Measurements from ENCODE around the gene DNAJA1.

Gene DNAJA1

DNA sequence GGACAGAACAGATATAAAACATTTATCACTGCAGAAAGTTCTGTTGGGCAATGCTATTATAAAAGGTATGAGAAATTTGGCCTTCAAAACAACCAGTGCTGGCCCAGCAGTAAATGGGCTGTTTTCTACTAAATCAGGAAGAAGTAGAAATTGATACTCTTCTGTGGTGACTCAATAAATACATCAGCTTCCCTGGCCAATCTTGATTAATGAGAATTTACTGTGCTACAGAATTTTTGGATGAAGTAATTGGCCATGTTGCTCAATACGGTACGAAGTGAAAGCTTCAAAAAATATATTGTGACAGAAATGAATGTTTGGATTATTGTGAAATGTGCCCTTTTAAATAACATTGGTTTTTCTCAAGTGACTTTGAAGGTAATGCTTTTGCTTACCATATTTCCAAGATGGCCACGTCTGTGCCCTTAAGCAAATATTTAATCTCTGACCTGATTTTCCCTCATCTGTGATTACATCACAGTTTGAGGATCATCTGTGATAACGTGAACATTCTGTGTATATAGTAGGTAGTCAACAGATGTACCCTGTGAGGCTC, 4.2 kb downstream of the DNAJA1 start:
- no peak for DNase-seq

DNA sequence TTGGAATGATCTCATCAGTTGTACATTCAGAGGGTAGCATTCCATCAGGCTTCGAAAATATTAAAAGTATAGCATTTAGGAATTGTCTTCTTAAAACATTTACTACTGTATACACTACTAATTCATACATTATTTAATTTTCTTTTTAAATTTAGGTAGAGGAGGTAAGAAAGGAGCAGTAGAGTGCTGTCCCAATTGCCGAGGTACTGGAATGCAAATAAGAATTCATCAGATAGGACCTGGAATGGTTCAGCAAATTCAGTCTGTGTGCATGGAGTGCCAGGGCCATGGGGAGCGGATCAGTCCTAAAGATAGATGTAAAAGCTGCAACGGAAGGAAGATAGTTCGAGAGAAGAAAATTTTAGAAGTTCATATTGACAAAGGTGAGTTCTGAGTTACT, 5.2 kb downstream of the DNAJA1 start:
- DNase-seq = no peak

DNA sequence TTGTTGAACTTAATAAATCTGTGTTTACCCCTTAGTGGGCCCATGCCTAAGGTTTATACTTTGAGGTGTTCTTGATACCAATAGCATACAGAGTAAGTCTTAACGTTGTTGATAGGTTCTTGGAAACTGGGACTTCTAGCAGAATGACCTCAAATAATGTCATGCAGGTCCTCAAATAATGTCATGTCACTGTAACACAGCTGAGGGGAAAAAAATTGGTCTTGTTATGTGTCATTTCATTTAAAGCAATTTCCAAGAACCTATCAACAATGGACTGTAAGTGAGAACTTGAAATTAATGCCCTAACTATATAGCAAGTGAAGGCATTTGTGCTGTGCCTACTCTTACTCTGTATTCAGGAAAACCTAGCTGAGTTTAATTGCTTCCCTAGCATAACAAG, 7.2 kb downstream of the DNAJA1 start:
- DNase-seq = no peak

DNA sequence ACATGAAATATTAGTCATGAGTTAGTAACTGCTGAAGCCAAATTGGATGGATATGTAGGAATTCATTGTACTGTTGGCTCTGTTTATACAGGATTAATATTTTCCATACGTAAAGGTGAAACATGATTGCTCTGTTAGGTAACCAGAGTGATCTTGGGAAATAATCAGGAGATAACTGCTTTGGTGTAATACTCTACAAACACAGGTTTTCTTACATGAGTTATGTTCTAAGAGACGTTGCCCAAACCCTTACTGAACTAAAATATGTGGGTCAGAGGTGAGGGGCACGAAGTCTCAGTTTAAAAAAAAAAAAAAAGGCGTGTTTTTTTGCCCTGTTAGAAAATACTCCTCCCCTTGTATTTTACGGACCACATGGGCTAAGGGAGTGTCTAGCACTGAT, 7.8 kb downstream of the DNAJA1 start:
- DNase-seq = no peak

DNA sequence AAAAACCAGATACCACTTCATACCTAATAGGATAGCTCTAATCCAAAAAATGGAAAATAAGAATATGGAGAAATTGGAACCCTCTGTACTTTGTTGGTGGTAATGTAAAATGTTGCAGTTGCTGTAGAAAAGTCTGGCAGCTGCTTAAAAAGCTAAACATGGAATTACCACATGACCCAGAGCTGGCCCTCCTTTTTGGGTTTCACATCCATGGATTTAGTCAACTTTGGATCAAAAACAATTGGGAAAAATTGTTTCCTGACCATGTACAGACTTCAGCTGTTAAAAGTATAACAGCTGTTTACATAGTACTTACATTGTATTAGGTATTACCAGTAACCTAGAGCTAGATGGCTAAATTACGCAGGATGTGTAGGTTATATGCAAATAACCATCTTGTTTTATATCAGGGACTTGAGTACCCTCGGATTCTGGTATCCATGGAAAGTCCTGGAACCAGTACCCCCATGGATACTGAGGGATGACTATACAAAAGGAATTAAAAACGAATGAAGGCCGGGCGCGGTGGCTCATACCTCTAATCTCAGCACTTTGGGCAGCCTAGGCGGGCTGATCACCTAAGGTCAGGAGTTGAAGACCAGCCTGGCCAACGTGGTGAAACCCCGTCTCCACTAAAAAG, 15.8 kb downstream of the DNAJA1 start:
- no peak for DNase-seq

DNA sequence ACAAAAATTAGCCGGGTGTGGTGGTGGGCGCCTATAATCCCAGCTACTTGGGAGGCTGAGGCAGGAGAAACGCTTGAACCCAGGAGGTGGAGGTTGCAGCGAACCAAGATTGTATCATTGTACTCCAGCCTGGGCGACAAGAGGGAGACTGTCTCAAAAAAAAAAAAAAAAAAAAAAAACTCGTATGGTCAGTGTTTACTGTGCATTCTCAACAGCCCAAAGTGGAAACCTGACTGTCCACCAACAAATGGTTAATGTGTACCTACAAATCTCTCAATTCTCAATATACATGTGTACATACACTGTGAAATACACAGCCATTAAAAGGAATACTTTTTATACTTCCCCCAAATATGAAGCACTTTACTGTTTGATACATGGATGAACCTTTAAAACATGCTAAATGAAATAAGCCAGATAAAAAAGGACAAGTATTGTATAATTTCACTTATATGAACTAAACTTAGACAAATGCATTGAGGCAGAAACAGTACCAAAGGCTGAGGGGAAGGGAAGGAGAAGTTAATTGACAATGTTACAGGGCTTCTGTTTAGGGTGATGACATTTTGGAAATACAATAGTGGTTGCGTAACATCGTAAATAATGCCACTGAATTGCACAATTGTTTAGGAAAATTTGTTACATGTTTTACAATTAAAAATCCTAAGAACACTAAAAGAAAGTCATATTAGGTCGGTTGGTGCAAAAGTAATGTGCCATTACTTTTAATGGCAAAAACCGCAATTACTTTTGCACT, 16.5 kb downstream of the DNAJA1 start:
- no peak for DNase-seq

DNA sequence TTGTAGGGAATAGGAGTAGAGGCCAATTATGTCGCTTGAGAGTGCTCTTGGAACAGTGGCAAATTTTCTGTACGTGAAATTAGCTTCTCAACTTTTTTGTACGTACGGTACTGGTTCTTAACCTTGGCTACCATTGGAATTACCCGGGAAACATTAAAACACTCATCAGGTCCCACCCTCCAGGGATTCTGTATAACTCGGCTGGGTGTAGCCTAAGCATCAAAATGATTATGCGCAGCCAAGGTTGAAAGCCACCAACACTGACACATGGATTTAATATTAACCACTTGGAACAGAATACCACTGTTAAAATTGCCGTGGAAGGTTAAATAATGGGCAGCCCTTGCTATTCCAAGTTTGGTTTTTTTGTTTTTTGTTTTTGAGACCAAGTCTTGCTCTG, 17.4 kb downstream of the DNAJA1 start:
- DNase-seq = no peak

DNA sequence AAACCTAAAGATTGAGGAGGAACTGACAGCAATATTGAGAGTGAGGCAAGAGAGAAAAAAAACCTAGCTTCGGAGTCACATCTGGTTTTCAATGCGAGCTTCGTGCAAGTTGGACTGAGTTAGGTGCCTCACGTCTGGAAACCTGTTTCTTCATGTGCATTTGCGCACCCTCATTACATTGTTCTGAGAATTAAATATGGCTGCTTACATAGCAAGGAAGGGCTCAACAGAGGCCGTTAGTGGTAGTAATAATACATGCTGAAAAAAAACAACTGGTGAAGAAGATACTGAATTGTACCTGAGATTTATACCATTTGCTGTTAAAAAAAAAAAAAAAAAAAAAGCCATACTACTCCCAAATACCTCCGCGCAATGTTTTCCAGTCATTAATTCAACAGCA, 18.6 kb downstream of the DNAJA1 start:
- no peak for DNase-seq

DNA sequence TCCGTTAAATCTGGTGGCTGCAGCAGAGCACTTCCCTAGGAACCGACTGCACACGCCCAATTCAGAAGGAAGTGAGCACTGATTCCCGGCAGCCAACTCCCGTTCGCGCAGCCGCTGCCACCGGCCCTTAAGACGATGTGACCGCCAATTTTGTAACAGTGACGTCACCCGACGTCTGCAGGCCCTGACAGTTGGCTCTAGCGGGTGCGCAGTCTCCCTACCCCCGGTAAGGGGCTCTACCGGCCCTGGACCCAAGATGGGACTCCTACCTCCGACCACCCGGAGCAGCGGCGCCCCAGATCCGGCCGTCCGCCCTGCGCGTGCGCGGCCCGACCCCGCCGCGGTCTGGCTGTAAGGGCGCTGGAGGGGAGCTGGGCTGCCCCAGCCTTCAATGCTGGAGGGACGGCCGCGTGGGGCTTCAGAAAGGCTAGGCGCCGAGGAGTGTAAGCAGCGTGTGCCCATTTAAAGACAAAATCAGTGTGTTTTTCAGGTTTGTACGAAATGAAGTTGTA, 19.1 kb downstream of the DNAJA1 start:
- DNase-seq = peak; percentile 92

DNA sequence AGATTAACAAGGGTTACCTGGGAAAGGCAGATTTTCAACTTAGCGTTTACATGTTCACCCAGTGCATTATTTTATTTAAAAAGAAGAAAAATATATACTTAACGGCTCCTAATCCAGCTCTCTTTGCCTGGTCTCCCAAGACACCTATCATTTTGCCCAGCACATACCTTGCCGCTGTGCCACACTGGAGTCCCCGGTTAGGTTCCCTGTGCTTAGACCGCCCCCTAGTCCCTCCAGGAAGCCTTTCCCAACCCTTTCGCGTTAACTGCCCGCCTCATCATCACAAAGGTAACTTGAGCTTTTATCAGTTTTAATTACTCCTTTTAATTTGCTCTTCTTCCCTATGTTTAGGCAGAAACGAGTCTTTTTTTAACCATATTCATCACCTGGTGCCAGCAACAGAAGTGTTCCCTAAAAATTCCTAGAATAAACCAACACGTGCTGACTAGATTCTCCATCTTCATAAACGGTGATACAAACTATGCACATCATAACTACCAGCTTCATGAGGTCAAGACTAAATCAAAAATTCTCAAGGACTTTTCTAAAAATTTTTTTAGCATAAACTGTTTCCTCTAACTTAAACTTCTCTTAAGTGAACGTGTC, 19.7 kb downstream of the DNAJA1 start:
- no peak for DNase-seq

DNA sequence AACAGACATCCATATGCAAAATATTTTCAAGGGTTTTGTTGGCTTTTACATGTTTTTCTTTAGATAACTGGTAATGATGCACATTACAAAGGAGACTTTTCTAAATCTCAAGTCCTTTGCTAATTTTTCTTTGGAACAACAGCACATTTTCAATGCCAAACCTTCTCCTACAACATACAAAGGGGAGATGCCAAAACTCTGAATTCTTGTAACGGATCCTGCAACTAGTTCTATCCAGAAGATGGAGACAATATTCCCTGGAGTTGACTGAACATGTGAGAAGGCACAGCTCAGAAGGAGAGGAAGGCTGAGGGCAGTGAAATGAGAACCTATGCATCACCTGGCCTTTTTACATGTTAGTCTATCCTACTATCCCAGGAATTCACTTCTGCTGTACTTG, 21.0 kb downstream of the DNAJA1 start:
- no peak for DNase-seq

DNA sequence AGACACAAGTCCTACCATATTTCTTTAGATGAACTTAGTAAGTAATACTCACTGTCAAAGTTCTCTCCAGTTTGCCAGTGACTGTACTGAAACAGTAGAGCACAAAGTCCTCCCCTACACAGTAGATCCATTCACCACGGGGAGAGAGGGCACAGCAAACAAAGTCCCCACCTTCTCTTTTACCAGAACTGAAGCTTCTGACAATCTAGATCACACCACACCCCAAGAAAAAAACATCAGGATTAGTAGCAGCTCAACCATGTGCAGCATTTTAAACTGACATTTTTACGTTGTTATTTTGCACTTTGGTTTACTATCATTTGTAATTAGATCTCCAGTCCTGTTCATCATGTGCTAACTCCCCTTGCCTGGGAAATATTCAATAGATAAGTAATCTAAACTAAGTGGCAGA, 23.0 kb downstream of the DNAJA1 start:
- no peak for DNase-seq

DNA sequence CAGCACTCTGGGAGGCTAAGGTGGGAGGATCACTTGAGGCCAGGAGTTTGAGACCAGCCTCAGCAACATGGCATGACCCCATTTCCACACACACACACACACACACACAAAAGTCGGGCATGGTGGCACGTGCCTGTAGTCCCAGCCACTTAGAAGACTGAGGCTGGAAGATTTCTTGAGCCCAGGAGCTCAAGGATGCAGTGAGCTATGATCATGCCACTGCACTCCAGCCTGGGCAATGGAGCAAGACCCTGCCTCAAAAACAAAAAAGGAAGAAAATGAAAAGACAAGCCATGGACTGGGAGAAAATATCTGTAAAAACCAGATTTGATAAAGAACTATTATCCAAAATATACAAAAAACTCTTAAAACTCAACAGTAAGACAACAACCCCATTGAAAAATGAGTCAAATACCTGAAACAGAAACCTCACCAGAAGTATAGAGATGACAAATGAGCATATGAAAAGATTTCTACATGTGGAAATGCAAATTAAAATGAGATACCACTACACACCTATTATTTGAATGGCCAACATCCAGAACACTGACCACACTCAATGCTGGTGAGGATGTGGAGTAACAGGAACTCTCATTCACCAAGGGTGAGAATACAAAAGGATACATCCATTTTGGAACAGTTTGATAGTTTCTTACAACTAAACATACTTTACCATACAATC, 24.7 kb downstream of the DNAJA1 start:
- DNase-seq = no peak

DNA sequence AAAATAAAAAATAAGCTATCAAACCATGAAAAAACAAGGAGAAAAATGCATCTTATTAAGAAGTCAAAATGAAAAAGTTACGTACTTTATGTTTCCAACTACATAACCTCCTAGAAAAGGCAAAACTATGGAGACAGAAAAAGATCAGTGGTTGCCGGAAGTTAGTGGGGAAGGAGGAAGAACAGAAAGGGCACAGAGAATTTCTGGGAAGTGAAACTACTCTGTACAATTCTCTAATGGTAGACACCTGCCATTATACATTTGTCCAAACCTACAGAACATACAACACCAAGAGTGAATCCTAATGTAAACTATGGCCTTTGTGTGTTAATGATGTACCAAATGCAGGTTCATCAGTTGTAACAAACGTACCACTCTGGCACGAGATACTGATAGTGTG, 26.1 kb downstream of the DNAJA1 start:
- no peak for DNase-seq

DNA sequence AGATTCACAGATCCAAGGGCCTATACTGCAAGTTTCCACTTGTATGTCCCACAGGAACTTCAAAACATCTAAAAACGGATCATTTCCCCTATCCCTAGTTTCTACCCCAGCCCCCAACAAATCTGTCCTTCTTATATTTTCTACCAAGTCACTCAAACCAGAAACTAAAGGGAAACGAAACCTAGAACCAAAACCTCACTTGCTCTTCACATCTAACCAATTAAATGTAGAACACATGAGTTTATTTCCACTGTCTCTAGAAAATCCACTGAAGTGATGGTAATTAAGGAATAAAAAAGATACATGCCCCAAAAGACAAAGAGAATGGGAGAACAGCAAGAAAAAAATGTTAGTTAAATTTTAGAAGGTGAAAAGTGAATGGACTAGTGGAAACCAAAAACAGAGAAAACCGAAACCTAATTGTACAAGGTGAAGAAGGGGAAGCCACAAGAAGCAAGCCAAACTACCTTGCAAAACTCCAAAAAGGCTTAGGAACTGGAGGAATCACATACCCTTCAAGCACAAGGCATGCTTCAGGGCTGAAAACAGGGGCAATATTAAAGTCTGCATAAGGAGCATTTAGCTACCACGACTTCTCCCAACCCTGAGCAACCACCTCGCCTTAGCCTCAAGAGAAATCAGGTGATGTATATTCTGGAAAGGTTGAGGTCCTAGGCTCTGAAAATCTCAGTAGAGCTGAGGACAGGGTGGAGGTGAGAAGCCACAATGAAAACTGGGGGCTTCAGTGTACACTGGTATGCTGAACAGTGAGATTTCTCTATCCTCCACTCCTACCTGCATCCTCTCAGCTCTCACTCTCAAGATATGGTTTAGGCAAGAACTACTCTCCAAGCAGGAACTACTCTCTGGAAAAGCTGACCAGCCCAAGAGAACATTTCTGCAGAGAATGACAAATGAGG, 40.3 kb downstream of the DNAJA1 start:
- no peak for DNase-seq

DNA sequence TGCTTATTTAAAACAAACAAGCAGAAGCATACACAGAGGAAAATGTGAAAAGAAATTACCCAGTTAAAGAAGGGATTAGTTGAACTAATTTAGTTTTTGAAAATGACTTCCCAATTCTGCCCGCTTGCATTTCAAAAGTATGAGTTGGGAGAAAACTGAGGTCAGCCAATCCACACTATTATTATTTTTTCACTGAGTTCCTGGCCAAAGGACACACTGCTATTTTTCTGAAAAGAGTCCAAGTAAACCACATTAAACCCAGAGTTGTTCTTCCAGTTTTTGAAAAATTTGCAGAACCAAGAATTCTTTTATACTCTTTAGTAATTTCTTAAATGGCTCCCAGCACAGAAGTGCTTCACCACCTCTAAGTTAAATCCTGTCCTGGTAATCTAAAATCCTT, 43.9 kb downstream of the DNAJA1 start:
- no peak for DNase-seq

DNA sequence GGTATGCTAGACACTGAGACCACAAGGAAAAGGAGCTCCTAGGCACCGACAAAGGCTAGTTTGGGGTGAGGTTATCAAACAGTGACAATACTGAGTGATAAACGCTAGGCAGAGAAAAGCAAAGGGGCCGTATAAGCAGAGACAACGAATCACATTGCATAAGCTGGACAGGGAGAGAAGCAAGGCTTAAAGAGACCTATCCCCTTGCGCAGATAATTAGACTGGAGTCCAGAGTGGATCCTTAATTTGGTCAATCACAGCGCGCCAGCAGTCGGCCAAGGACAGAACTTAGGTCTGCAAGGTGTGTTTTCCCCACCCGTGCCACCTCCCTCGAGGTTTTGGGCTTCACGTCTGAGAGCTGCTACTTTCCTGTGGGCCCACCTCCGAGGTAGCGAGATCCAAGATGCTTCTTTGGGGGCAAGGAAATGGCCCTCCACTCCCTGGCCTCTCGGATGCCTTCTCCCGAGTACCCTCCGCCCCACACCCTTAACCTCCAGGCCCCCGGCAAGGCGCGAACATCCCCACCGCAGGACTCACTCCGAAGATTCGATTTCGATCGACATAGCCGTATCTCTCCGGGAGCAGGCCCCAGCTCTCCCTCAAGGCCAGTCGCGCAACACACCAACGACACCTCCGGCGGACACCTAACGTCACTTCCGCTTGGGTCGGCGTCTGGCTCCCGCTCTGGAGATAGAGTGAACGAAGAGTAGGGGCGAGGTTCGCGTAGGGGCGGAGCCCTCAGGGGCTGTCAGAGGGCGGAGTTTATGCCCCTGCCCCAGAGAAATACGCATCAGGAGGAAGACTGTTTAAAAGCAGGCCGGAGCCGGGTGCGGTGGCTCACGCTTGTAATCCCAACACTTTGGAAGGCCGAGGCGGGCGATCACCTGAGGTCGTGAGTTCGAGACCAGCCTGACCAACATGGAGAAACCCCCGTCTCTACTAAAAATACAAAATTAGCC, 51.3 kb downstream of the DNAJA1 start, which contains the start of gene SMU1:
Gene SMU1, minus strand, starts transcription at position 629 of the 959 bp plus-strand sequence. Its CDS starts 66 bp downstream, at position 563.
- peak; percentile 97 for DNase-seq

DNA sequence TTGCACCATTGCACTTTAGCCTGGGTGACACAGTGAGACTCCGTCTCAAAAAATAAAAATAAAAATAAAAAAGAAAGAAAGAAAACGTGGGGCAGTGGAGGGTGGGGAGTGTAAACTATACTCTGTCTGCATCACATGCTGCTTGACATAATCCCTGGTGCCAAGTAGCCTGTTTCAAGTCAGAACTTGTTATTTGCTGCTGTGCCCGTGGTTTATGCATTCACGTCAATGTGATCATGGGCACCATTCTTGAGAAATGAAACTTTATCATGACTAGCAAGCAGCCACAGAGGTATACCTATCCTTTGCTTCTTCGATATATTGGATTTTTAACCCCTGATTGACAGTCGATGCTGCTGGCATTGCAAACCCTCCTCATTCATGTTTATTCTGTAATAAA, 55.5 kb downstream of the DNAJA1 start:
- no peak for DNase-seq

DNA sequence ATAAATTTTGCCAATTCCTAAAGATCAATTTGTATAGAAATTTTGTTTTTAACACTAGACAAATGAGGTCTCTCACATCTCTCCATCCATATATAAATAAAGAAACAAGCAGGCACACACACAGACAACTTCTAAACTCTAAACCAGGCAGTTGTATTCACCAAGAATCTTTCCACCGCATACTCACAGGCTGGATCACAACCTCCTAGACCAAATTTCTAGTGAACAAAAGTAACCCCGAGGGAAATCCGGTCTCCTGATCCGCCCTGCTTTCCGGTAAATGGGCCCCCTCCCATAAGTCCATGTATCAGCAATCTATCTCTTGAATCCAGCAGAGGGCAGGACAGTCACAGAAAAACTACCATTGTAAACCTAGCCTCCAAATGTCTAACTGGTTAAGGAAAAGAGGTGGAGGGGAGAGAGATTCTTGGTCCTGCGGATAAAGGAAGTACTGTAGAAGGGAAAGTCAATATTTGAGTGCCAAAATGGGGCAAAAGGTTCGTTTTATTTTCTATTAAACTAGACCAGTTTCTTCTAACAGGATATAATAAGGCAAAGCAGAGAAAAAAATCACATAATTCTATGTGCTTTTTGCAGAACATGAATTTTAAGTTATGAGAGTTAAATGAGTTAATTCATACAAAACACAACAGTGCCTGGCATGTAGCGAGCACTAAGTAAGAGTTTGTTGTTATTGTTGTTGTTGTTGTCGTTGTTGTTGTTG, 56.2 kb downstream of the DNAJA1 start:
- DNase-seq = peak; percentile 68

DNA sequence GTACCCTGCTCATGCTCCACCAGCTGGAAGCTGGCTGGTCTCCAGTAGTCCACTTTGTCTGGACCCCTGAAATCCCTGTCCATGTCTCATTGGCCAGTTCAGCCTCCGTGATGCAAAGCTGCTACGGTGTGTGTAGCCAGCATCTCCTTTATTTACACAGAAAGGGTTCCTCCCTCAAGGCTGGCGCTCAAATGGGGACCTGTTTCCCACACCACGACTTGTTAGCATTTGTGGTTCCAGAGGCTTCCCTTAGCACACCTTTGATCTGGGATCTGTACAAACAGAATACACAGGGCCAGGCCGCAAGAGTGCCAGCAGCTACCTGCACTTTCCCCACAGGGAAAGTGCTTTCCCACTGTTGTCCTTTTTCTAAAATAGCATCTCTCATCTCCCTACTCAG, 57.1 kb downstream of the DNAJA1 start:
- DNase-seq = no peak
